Renal cortical epithelial cell (primary cell): ENCODE measurements around the gene NDUFAF4. TPM values are rescaled to one million over a fixed set of nuclear protein-coding genes. Genes with fewer than 3 reads are reported as not detected.

Experiments used
- total RNA-seq: library from RNA; depleted of rRNA; stranded (reverse); fragments of >200 nt; gene quantifications from 2 replicates; pipeline ENCODE4 v1.2.3, GENCODE V29; 2014

NDUFAF4 gene
- total RNA-seq, 1 donor from 2014 or later, result 19.7 TPM

Other genes starting within 250 kb of the NDUFAF4 start
- gene GPR63, start 60.4 kb downstream of the NDUFAF4 start, total RNA-seq, result 1.2 and 1.9 TPM in 2 replicates
- under 0.01 and 0.10 TPM in 2 replicates for gene KLHL32, start 26.8 kb upstream of the NDUFAF4 start, total RNA-seq